ENCODE measurements around the gene COG5.

COG5 gene

GRCh38 chr7:107563775-107564552 lies at the start of gene COG5, which contains the start of gene DUS4L:
TSS of gene COG5 (minus strand) at chr7:107563920. CDS start at chr7:107563896, 24 bp downstream.
TSS of gene DUS4L (plus strand) at chr7:107563971. CDS start at chr7:107567071, 3,100 bp downstream.
- peak within 1 kb of the TSS; percentile 63 for H3K27ac ChIP-seq (ENCODE audit: extremely low read depth, low read depth, low read length)
- ChIA-PET POLR2A (interaction anchor here (0.7 to 1.4 kb wide), 7 partner anchors 12 to 180 kb away, joined by 3 to 15 read pairs (median 3); partner anchors contain the start of genes BCAP29 and CBLL1), CTCF (interaction anchor here (0.6 to 2.0 kb wide), 4 partner anchors 12 to 1175 kb away, joined by 3 to 6 read pairs (median 3); no protein-coding TSS in a partner anchor)
- no peaks in the 10 kb centered on the region for H3K36me3 ChIP-seq (ENCODE audit: control insufficient read depth in 2 of 2, insufficient read depth in 1 of 2, low read length in 2 of 2)
- peak within 1 kb of the TSS; percentile 84 for H3K4me3 ChIP-seq (ENCODE audit: low read depth, low read length)
- no peaks in the 10 kb centered on the region; the same call in 1 of the 2 replicates for H3K4me1 ChIP-seq (ENCODE audit: control insufficient read depth, insufficient read depth, low read length)
- H3K9me3 ChIP-seq (ENCODE audit: control insufficient read depth, insufficient read depth, low read depth, low read length) = no peaks in the 10 kb centered on the region
- TF ChIP-seq CTCF (tag by site-specific recombination; IDR thresholded peaks at IDR 0.05) = no peak
- TF ChIP-seq, protein P1, sequence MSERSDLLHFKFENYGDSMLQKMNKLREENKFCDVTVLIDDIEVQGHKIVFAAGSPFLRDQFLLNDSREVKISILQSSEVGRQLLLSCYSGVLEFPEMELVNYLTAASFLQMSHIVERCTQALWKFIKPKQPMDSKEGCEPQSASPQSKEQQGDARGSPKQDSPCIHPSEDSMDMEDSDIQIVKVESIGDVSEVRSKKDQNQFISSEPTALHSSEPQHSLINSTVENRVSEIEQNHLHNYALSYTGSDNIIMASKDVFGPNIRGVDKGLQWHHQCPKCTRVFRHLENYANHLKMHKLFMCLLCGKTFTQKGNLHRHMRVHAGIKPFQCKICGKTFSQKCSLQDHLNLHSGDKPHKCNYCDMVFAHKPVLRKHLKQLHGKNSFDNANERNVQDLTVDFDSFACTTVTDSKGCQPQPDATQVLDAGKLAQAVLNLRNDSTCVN (tag by site-specific recombination; optimal IDR thresholded peaks at IDR 0.05) = peak; percentile 90
- TF ChIP-seq, protein P2, sequence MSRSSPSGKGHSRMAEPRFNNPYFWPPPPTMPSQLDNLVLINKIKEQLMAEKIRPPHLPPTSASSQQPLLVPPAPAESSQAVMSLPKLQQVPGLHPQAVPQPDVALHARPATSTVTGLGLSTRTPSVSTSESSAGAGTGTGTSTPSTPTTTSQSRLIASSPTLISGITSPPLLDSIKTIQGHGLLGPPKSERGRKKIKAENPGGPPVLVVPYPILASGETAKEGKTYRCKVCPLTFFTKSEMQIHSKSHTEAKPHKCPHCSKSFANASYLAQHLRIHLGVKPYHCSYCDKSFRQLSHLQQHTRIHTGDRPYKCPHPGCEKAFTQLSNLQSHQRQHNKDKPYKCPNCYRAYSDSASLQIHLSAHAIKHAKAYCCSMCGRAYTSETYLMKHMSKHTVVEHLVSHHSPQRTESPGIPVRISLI (tag by site-specific recombination; IDR thresholded peaks at IDR 0.05) = no peak
- TF ChIP-seq SCRT1 (tag by site-specific recombination; IDR thresholded peaks at IDR 0.05; ENCODE audit: borderline replicate concordance) = no peak
- no peak for TF ChIP-seq INSM2 (tag by site-specific recombination; IDR thresholded peaks at IDR 0.05)
- TF ChIP-seq FEZF1 (tag by site-specific recombination; IDR thresholded peaks at IDR 0.05) = no peak; the same call in 1 of the 2 replicates
- peak; percentile 69; the same call in 1 of the 2 replicates for TF ChIP-seq ZXDB (tag by site-specific recombination; IDR thresholded peaks at IDR 0.05)
- no peak for TF ChIP-seq ZNF747 (tag by site-specific recombination; IDR thresholded peaks at IDR 0.05)
- no peak for TF ChIP-seq ZNF585B (tag by site-specific recombination; IDR thresholded peaks at IDR 0.05)
- TF ChIP-seq ZNF785 (tag by site-specific recombination; IDR thresholded peaks at IDR 0.05) = no peak
- no peak for TF ChIP-seq ZNF416 (tag by site-specific recombination; IDR thresholded peaks at IDR 0.05)
- peak; percentile 55; the same call in 1 of the 2 replicates for TF ChIP-seq GLIS2 (tag by site-specific recombination; IDR thresholded peaks at IDR 0.05)
- no peak for TF ChIP-seq ZNF26 (tag by site-specific recombination; IDR thresholded peaks at IDR 0.05)
- peak; percentile 70 for TF ChIP-seq YY2 (tag by site-specific recombination; IDR thresholded peaks at IDR 0.05)
- 0 out of 2 replicates have a peak, but pooled peaks have one; percentile 40 for TF ChIP-seq PATZ1 (tag by site-specific recombination; IDR thresholded peaks at IDR 0.05)
- TF ChIP-seq ZSCAN16 (tag by site-specific recombination; IDR thresholded peaks at IDR 0.05) = no peak
- no peak for TF ChIP-seq GLI2 (tag by site-specific recombination; IDR thresholded peaks at IDR 0.05; ENCODE audit: borderline replicate concordance, low read depth)
- peak; percentile 44; the same call in 1 of the 2 replicates for TF ChIP-seq ZNF76 (tag by site-specific recombination; IDR thresholded peaks at IDR 0.05; ENCODE audit: borderline replicate concordance, low read depth)
- peak; percentile 96 for TF ChIP-seq ZBTB17 (tag by site-specific recombination; IDR thresholded peaks at IDR 0.05)
- no peak for TF ChIP-seq ZNF837 (tag by site-specific recombination; IDR thresholded peaks at IDR 0.05)
- no peak for TF ChIP-seq ZNF670 (tag by site-specific recombination; IDR thresholded peaks at IDR 0.05; ENCODE audit: low read depth)
- TF ChIP-seq ZBTB10 (tag by site-specific recombination; IDR thresholded peaks at IDR 0.05) = no peak
- TF ChIP-seq, protein P3, sequence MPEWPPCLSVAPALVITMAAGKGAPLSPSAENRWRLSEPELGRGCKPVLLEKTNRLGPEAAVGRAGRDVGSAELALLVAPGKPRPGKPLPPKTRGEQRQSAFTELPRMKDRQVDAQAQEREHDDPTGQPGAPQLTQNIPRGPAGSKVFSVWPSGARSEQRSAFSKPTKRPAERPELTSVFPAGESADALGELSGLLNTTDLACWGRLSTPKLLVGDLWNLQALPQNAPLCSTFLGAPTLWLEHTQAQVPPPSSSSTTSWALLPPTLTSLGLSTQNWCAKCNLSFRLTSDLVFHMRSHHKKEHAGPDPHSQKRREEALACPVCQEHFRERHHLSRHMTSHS (tag by site-specific recombination; IDR thresholded peaks at IDR 0.05) = no peak

Data from HEK293 (cell line).